Stimulated activated naive B cell treated with anti-CD40 and anti-IgM and Interleukin-4, amounts not matched to agents 10 μg/mL and 1 μg/mL and 100 μg/mL, for 72 hours (primary cell): ENCODE data around the gene SGIP1.
"Not testable (repeated sequence)": the region's sequence is repeated elsewhere in the genome, so short reads cannot be mapped to it uniquely, and the experiment has no call there.

Experiments used
- ATAC-seq, 2 donors: fragments of 150-1000 bp; cut with Tn5 transposase; replicated peaks; 2 replicates each; pipeline ENCODE4 v1.10.0; 2021; ENCODE audit warnings: moderate library complexity in 1 of 2
- DNase-seq: peaks from one replicate; pipeline ENCODE4 v3.0.0; 2021
- H3K27ac Mint-ChIP-seq: one replicate; pipeline ENCODE4 v1.8.0; 2022; ENCODE audit warnings: mild to moderate bottlenecking, mixed read lengths
- H3K27me3 Mint-ChIP-seq, 2 donors: one replicate each; pipeline ENCODE4 v1.8.0; 2022; ENCODE audit warnings: mixed read lengths in 2 of 2
- H3K36me3 Mint-ChIP-seq, 2 donors: one replicate each; pipeline ENCODE4 v1.8.0; 2022; ENCODE audit warnings: mixed read lengths in 2 of 2, mild to moderate bottlenecking in 1 of 2
- H3K4me1 Mint-ChIP-seq, 2 donors: one replicate each; pipeline ENCODE4 v1.8.0; 2022; ENCODE audit warnings: mixed read lengths in 2 of 2, mild to moderate bottlenecking in 1 of 2
- H3K4me3 Mint-ChIP-seq, 2 donors: one replicate each; pipeline ENCODE4 v1.8.0; 2022; ENCODE audit warnings: mild to moderate bottlenecking in 2 of 2, mixed read lengths in 2 of 2, moderate library complexity in 1 of 2
- H3K9me3 Mint-ChIP-seq, 2 donors: one replicate each; pipeline ENCODE4 v1.8.0; 2022; ENCODE audit warnings: mixed read lengths in 2 of 2, mild to moderate bottlenecking in 1 of 2

SGIP1 gene

GRCh38 chr1:66791621-66792610, 258.0 kb downstream of the SGIP1 start:
- DNase-seq (no peak), ATAC-seq (no peak)
- no peak overlapping the region for H3K4me3 Mint-ChIP-seq
- H3K27me3 Mint-ChIP-seq: no peaks in the 10 kb centered on the region
- peaks cover 7 to 15% of the 10 kb centered on the region in 2 donors for H3K4me1 Mint-ChIP-seq
- no peaks in the 10 kb centered on the region for H3K36me3 Mint-ChIP-seq
- H3K9me3 Mint-ChIP-seq: no peaks in the 10 kb centered on the region
- no peak overlapping the region for H3K27ac Mint-ChIP-seq

GRCh38 chr1:66795839-66796238, 261.9 kb downstream of the SGIP1 start:
- not testable (repeated sequence) for H3K4me3 Mint-ChIP-seq, H3K4me1 Mint-ChIP-seq, ATAC-seq, H3K27ac Mint-ChIP-seq, DNase-seq, H3K36me3 Mint-ChIP-seq, H3K27me3 Mint-ChIP-seq, H3K9me3 Mint-ChIP-seq
